Natural killer cell treated with Interleukin-12 subunit alpha and Interleukin-12 subunit beta and Interleukin-15 and Interleukin-18, amount 100 ng/mL, for 72 hours (primary cell): Measurements from ENCODE around the gene VAMP4. TPM values are rescaled to one million over a fixed set of nuclear protein-coding genes. Genes with fewer than 3 reads are reported as not detected.
A peak's percentile ranks its signal among the peaks of the same experiment; 100 is the strongest.
"Not testable (repeated sequence)": the region's sequence is repeated elsewhere in the genome, so short reads cannot be mapped to it uniquely, and the experiment has no call there.

Experiments
- ATAC-seq, 2 donors: fragments of 150-1000 bp; cut with Tn5 transposase in 1 of 2; sonication (Bioruptor Pico), chemical (Tn5 transposase) in 1 of 2; 2 replicates each; pipeline ENCODE4 v1.10.0; 2021
- DNase-seq: peaks from one replicate; pipeline ENCODE4 v3.0.0; 2022; ENCODE audit warnings: low spot score
- H3K27ac Mint-ChIP-seq, 2 donors: 1 replicate in 1 of 2; 2 replicates in 1 of 2; pipeline ENCODE4 v1.8.0; 2022; ENCODE audit warnings: mixed read lengths in 2 of 2, mild to moderate bottlenecking in 1 of 2, moderate library complexity in 1 of 2
- H3K27me3 Mint-ChIP-seq, 2 donors: 1 replicate in 1 of 2; 2 replicates in 1 of 2; pipeline ENCODE4 v1.8.0; 2022; ENCODE audit warnings: mixed read lengths in 2 of 2
- H3K36me3 Mint-ChIP-seq: one replicate; pipeline ENCODE4 v1.8.0; 2022; ENCODE audit warnings: mixed read lengths
- H3K4me1 Mint-ChIP-seq, 2 donors: 1 replicate in 1 of 2; 2 replicates in 1 of 2; pipeline ENCODE4 v1.8.0; 2022; ENCODE audit warnings: low read depth in 2 of 2, mixed read lengths in 2 of 2, mild to moderate bottlenecking in 1 of 2
- H3K4me3 Mint-ChIP-seq: one replicate; pipeline ENCODE4 v1.8.0; 2022; ENCODE audit warnings: mixed read lengths
- H3K9me3 Mint-ChIP-seq: 2 replicates; pipeline ENCODE4 v1.8.0; 2022; ENCODE audit warnings: mixed read lengths
- total RNA-seq, 2 donors: library from RNA; stranded (reverse); gene quantifications; one replicate each; pipeline ENCODE4 v1.2.3, GENCODE V29; 2022

The VAMP4 gene
- total RNA-seq, 2 donors from 2014 or later = 12.2 to 13.8 TPM

- H3K36me3 Mint-ChIP-seq = no peaks in the 10 kb centered on the region
- no peak overlapping the region for H3K4me3 Mint-ChIP-seq
- H3K9me3 Mint-ChIP-seq = no peaks in the 10 kb centered on the region
- ATAC-seq (no peak), DNase-seq (no peak)
- no peaks in the 10 kb centered on the region for H3K4me1 Mint-ChIP-seq
- no peak overlapping the region for H3K27ac Mint-ChIP-seq
- H3K27me3 Mint-ChIP-seq = peaks cover 9 to 21% of the 10 kb centered on the region in 2 donors
Measured at GRCh38 chr1:171663854-171664575, 77.8 kb downstream of the VAMP4 start.

GRCh38 chr1:171663036-171663853 is 78.6 kb downstream of the VAMP4 start:
- ATAC-seq (no peak), DNase-seq (no peak)
- H3K36me3 Mint-ChIP-seq = no peaks in the 10 kb centered on the region
- no peak overlapping the region for H3K4me3 Mint-ChIP-seq
- no peak overlapping the region for H3K27ac Mint-ChIP-seq
- H3K4me1 Mint-ChIP-seq = no peaks in the 10 kb centered on the region
- H3K9me3 Mint-ChIP-seq = no peaks in the 10 kb centered on the region
- H3K27me3 Mint-ChIP-seq = peaks cover 9 to 21% of the 10 kb centered on the region in 2 donors

- ATAC-seq (no peak), DNase-seq (no peak)
- H3K36me3 Mint-ChIP-seq = no peaks in the 10 kb centered on the region
- no peak overlapping the region for H3K27ac Mint-ChIP-seq
- no peaks in the 10 kb centered on the region for H3K9me3 Mint-ChIP-seq
- H3K4me3 Mint-ChIP-seq = no peak overlapping the region
- peaks cover 11 to 28% of the 10 kb centered on the region in 2 donors for H3K27me3 Mint-ChIP-seq
- H3K4me1 Mint-ChIP-seq = no peaks in the 10 kb centered on the region
Measured at GRCh38 chr1:171661076-171661650, 80.7 kb downstream of the VAMP4 start.

- H3K27ac Mint-ChIP-seq, H3K36me3 Mint-ChIP-seq, H3K9me3 Mint-ChIP-seq, DNase-seq, H3K4me1 Mint-ChIP-seq, ATAC-seq, H3K4me3 Mint-ChIP-seq: not testable (repeated sequence)
- H3K27me3 Mint-ChIP-seq = peaks cover 22 to 35% of the 10 kb centered on the region in 2 donors
Measured at GRCh38 chr1:171656206-171656605, 85.7 kb downstream of the VAMP4 start.

- H3K27ac Mint-ChIP-seq = no peak overlapping the region
- no peaks in the 10 kb centered on the region for H3K36me3 Mint-ChIP-seq
- H3K27me3 Mint-ChIP-seq = peaks cover 23 to 40% of the 10 kb centered on the region in 2 donors
- ATAC-seq = no peak
- H3K4me1 Mint-ChIP-seq = peaks cover 9 to 10% of the 10 kb centered on the region in 2 donors
- no peaks in the 10 kb centered on the region for H3K9me3 Mint-ChIP-seq
- DNase-seq = no peak
- H3K4me3 Mint-ChIP-seq = no peak overlapping the region
Measured at GRCh38 chr1:171655746-171656116, 86.1 kb downstream of the VAMP4 start.

GRCh38 chr1:171654942-171655745 is 86.7 kb downstream of the VAMP4 start:
- H3K9me3 Mint-ChIP-seq = no peaks in the 10 kb centered on the region
- H3K27ac Mint-ChIP-seq = no peak overlapping the region
- no peak overlapping the region for H3K4me3 Mint-ChIP-seq
- peaks cover 25 to 42% of the 10 kb centered on the region in 2 donors for H3K27me3 Mint-ChIP-seq
- peaks cover 9 to 10% of the 10 kb centered on the region in 2 donors for H3K4me1 Mint-ChIP-seq
- ATAC-seq (peak; percentile 70 to 77), DNase-seq (peak; percentile 75)
- H3K36me3 Mint-ChIP-seq = no peaks in the 10 kb centered on the region

- Mint-ChIP-seq H3K27ac (no peak overlapping the region), H3K9me3 (no peaks in the 10 kb centered on the region), H3K27me3 (peaks cover 25 to 42% of the 10 kb centered on the region in 2 donors), H3K36me3 (no peaks in the 10 kb centered on the region), H3K4me1 (peaks cover 9 to 10% of the 10 kb centered on the region in 2 donors), H3K4me3 (no peak overlapping the region)
- ATAC-seq (no peak), DNase-seq (no peak)
Measured at GRCh38 chr1:171654201-171654941, 87.5 kb downstream of the VAMP4 start.

- ATAC-seq (no peak), DNase-seq (no peak)
- H3K27me3 Mint-ChIP-seq = peaks cover 25 to 42% of the 10 kb centered on the region in 2 donors
- H3K4me1 Mint-ChIP-seq = peaks cover 9 to 10% of the 10 kb centered on the region in 2 donors
- no peak overlapping the region for H3K27ac Mint-ChIP-seq
- no peaks in the 10 kb centered on the region for H3K36me3 Mint-ChIP-seq
- no peaks in the 10 kb centered on the region for H3K9me3 Mint-ChIP-seq
- H3K4me3 Mint-ChIP-seq = no peak overlapping the region
Measured at GRCh38 chr1:171653796-171654195, 88.1 kb downstream of the VAMP4 start.

GRCh38 chr1:171652234-171652822 is 89.5 kb downstream of the VAMP4 start, which contains the start of gene MYOC:
MYOC (minus strand) TSS chr1:171652688; CDS start chr1:171652611, 77 bp downstream.
- no peak within 1 kb of the TSS for H3K4me3 Mint-ChIP-seq
- H3K9me3 Mint-ChIP-seq = no peaks in the 10 kb centered on the region
- peak in 1 of 2 donors; percentile 37 for ATAC-seq
- H3K36me3 Mint-ChIP-seq = no peaks in the 10 kb centered on the region
- H3K4me1 Mint-ChIP-seq = peaks cover 9 to 10% of the 10 kb centered on the region in 2 donors
- no peak within 1 kb of the TSS for H3K27ac Mint-ChIP-seq
- no peak for DNase-seq
- H3K27me3 Mint-ChIP-seq = peaks cover 25 to 37% of the 10 kb centered on the region in 2 donors

Other genes starting within 250 kb of the VAMP4 start
- gene MYOCOS, start 119.8 kb downstream of the VAMP4 start, total RNA-seq = under 1 TPM in 1 of 2 donors, not detected in 1; 0.17 TPM
- not detected for gene MYOC, start 89.4 kb downstream of the VAMP4 start, total RNA-seq
- 10 to 100 TPM; 40.5 to 69.8 TPM for gene METTL13, start 39.6 kb upstream of the VAMP4 start, total RNA-seq
- gene DNM3, start 99.4 kb upstream of the VAMP4 start, total RNA-seq = 1 to 10 TPM; 1.5 to 3.5 TPM